Right cardiac atrium (tissue), 5 donors: Measurements from ENCODE around the gene RALGPS1. TPM values are rescaled to one million over a fixed set of nuclear protein-coding genes. Genes with fewer than 3 reads are reported as not detected.

Experiments used
- ATAC-seq, 2 donors: fragments of 200-7000 bp; cut with Tn5 transposase; one replicate each; pipeline versions ENCODE4 v1.8.0 to v1.9.1; 2020; ENCODE audit warnings: moderate library complexity in 2 of 2, mild to moderate bottlenecking in 1 of 2
- DNase-seq, 3 donors: peaks; one replicate each; pipeline ENCODE4 v3.0.0-alpha.2; 2020
- H3K27ac ChIP-seq: one replicate; pipeline ENCODE4 v1.5.1; 2013; ENCODE audit warnings: mild to moderate bottlenecking, low read length, control low read depth, moderate library complexity
- H3K27me3 ChIP-seq: one replicate; pipeline ENCODE4 v1.6.1; 2013; ENCODE audit not compliant: control insufficient read depth, insufficient read depth
- H3K4me1 ChIP-seq: one replicate; pipeline ENCODE4 v1.6.1; 2013; ENCODE audit warnings: low read length; ENCODE audit not compliant: control insufficient read depth, insufficient read depth
- H3K4me3 ChIP-seq: one replicate; pipeline ENCODE4 v1.5.1; 2013; ENCODE audit warnings: low read length, control low read depth
- H3K9me3 ChIP-seq: one replicate; pipeline ENCODE4 v1.6.1; 2013; ENCODE audit warnings: low read length; ENCODE audit not compliant: control insufficient read depth
- WGBS: extraction: QIAGEN DNeasy Blood & Tissue Kit; methylation state at CpG from one replicate; pipeline ENCODE4 v1.1.7; 2013; 5-methylcytosine and 5-hydroxymethylcytosine counted together
- intact Hi-C, 4 donors: fragments of 100-400 bp; cut with DNase I; formaldehyde crosslinking; loops; one replicate each; pipeline versions ENCODE4 v1.11.0 to v1.14.0; 2022 to 2023
- polyA plus RNA-seq: library from polyadenylated mRNA; stranded (reverse); fragments of 200-250 nt; gene quantifications from one replicate; pipeline ENCODE4 v1.2.3, GENCODE V29; 2013
- total RNA-seq, 4 donors: library from RNA; stranded (reverse); fragmentation: NEBNext Ultra II Directional; extraction: Animal tissue kit (Norgen Biotek cat#: 25700); gene quantifications; one replicate each; pipeline ENCODE4 v1.2.1, GENCODE V29; 2021
- donor health status: healthy with polysubstance abuse.
- donor health status: DM: no; HTN: yes; CAD: no.
- donor health status: DM: no; HTN: no; CAD: no.
- donor health status: DM: no; HTN: yes; CAD: no; lungs with severe emphysema.
- donor health status: DM: yes; HTN: yes; CAD: no.

Gene RALGPS1
- total and polyA plus RNA-seq, 5 donors: 10.8 to 19.5 (median 16.3) TPM

- intact Hi-C loops: no loop called here
- WGBS: 70% methylated on average over 4 of the region's 4 CpGs
- H3K27ac ChIP-seq: no peak overlapping the region
- DNase-seq (no peak), ATAC-seq (peak; percentile 58 to 68)
- H3K4me3 ChIP-seq: no peak overlapping the region
- no peaks in the 10 kb centered on the region for H3K27me3 ChIP-seq
- peaks cover 9% of the 10 kb centered on the region for H3K4me1 ChIP-seq
- no peaks in the 10 kb centered on the region for H3K9me3 ChIP-seq
These were observed 160.3 kb downstream of the RALGPS1 start for GRCh38 chr9:127074561-127075548.

DNA sequence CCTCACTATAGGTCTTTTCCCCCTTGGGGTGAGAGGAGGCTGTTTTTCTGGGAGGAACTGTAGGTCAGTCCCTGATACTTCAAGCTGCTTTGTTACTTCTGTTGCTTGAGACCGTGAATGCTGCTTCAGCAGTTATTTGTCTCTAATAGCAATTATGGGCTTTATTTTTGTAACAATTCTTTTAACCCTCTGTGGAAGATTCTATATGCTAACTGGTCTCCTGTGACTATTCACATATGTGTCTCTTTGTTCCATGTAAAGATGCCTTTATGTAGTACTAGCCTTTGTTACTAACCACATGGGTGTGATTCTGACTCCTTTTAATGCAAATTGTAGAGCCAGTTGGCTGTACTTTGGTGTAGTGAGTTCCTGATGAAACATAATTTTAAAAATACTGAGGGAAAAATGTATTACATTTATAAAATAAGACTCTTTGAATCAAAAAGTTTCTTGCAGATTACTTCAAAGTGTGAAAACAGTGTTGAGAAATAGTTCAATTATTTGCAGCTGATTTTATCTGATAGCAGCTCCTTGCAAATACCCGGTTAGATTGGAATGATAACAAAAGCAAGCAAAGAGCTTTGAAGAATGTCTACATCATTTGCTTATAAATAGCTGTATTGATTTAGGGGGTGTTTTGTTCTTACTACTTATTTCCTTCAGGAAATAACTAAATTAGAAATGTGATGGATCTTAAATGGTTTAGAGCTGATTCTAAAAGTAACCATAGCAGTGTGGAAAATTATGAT is 161.2 kb downstream of the RALGPS1 start:
- Histone ChIP-seq H3K4me3 (no peak overlapping the region), H3K27ac (no peak overlapping the region), H3K4me1 (peaks cover 9% of the 10 kb centered on the region), H3K27me3 (no peaks in the 10 kb centered on the region), H3K9me3 (no peaks in the 10 kb centered on the region)
- no peak for DNase-seq
- 50% methylated on average over 2 of the region's 2 CpGs for WGBS
- no peak for ATAC-seq
- intact Hi-C loops: no loop called here

DNA sequence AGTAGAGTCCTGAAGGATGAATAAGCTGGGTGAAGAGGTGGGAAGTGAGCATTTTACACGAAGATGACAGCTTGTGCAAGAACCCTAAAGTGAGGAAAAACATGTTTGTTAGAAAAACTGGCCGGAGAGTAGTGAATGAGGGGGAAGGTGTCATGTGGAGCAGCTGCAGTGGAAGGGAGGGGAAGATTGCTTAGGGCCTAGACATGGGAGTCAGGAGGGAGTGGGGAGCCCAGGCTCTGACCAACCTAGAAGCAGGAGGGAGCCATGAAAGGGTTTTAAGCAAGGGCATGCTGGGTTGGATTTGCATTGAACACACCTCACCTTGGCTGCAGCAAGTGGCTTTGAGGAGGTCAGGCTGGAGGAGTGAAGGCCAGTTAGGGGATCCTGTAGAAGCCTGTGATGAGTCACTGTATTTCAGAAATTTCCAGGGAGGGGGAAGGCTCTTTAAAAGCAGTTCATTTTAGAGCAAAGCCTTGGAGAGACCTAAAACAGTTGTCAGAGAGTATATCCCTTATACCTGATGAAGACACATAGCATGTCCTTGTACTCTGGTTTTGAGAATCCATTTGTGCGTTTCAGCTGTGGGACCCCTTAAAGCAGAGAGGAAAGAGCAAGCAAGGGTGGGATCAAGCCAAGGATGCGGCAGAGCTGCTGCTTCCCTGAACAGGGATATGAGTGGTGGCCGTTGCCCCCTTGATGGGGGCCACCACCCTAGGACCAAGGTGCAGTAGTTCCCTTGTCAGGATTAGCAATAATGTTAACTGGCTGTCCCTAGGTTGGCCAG is 162.5 kb downstream of the RALGPS1 start:
- no peak overlapping the region for H3K27ac ChIP-seq
- no peak for ATAC-seq
- H3K4me1 ChIP-seq: peaks cover 16% of the 10 kb centered on the region
- WGBS: 84% methylated on average over 5 of the region's 5 CpGs
- no peaks in the 10 kb centered on the region for H3K9me3 ChIP-seq
- peak in 1 of 3 donors; percentile 11 for DNase-seq
- intact Hi-C loops: no loop called here
- no peak overlapping the region for H3K4me3 ChIP-seq
- no peaks in the 10 kb centered on the region for H3K27me3 ChIP-seq

DNA sequence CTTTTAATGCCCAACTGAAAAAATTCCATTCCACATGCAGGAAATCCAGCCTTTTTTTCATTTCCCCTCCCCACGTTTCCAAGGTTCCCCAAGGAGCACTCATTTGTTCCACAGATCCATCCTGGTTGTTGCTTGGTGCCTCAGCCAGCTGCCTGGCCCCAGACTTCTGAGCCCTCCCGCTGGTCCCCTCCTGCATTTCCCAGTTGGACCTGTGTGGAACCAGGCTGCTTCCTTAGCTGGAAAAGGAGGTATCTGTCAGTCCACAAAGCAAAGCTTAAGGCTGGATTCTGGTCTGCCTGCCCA is 163.0 kb downstream of the RALGPS1 start:
- Histone ChIP-seq H3K27me3 (no peaks in the 10 kb centered on the region), H3K4me1 (peaks cover 16% of the 10 kb centered on the region), H3K27ac (no peak overlapping the region), H3K9me3 (no peaks in the 10 kb centered on the region), H3K4me3 (no peak overlapping the region)
- ATAC-seq: peak in 1 of 2 donors; percentile 55
- DNase-seq: peak in 1 of 3 donors; percentile 11
- 70% methylated on average over 2 of the region's 2 CpGs for WGBS
- intact Hi-C loops: no loop called here

- peak in 1 of 2 donors; percentile 49 for ATAC-seq
- DNase-seq: no peak
- intact Hi-C loops: no loop called here
- no peaks in the 10 kb centered on the region for H3K27me3 ChIP-seq
- 81% methylated on average over 6 of the region's 6 CpGs for WGBS
- H3K27ac ChIP-seq: no peak overlapping the region
- no peak overlapping the region for H3K4me3 ChIP-seq
- H3K9me3 ChIP-seq: no peaks in the 10 kb centered on the region
- peaks cover 22% of the 10 kb centered on the region for H3K4me1 ChIP-seq
These were observed 163.8 kb downstream of the RALGPS1 start for GRCh38 chr9:127078336-127078735.

DNA sequence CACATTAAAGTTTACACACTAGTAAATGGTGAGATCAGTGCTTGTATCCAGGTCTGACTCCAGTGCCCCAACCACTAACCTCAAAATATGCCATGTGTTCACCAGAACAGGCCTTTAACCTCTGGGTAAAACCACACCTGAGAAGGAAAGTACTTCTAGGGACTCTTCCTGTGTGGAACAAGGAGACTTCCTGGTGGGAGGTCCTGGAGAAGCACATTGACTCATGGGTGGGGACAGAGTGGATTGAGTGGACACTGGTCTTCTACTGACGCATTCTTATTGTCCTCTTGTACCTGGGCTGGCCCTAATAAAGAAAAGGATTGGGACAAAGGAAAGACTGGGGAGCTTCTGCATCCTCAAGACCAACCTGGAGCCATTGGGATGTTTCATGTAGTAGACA is 164.4 kb downstream of the RALGPS1 start:
- intact Hi-C loops: no loop called here
- no peaks in the 10 kb centered on the region for H3K9me3 ChIP-seq
- no peak for ATAC-seq
- DNase-seq: no peak
- no peak overlapping the region for H3K4me3 ChIP-seq
- 91% methylated on average over 1 of the region's 1 CpG for WGBS
- no peaks in the 10 kb centered on the region for H3K27me3 ChIP-seq
- H3K27ac ChIP-seq: no peak overlapping the region
- peaks cover 23% of the 10 kb centered on the region for H3K4me1 ChIP-seq

GRCh38 chr9:127079446-127080140 is 165.0 kb downstream of the RALGPS1 start:
- Histone ChIP-seq H3K27ac (no peak overlapping the region), H3K4me3 (no peak overlapping the region), H3K4me1 (peaks cover 22% of the 10 kb centered on the region), H3K27me3 (no peaks in the 10 kb centered on the region), H3K9me3 (no peaks in the 10 kb centered on the region)
- ATAC-seq (no peak), DNase-seq (no peak)
- intact Hi-C loops: no loop called here
- 89% methylated on average over 8 of the region's 8 CpGs for WGBS

DNA sequence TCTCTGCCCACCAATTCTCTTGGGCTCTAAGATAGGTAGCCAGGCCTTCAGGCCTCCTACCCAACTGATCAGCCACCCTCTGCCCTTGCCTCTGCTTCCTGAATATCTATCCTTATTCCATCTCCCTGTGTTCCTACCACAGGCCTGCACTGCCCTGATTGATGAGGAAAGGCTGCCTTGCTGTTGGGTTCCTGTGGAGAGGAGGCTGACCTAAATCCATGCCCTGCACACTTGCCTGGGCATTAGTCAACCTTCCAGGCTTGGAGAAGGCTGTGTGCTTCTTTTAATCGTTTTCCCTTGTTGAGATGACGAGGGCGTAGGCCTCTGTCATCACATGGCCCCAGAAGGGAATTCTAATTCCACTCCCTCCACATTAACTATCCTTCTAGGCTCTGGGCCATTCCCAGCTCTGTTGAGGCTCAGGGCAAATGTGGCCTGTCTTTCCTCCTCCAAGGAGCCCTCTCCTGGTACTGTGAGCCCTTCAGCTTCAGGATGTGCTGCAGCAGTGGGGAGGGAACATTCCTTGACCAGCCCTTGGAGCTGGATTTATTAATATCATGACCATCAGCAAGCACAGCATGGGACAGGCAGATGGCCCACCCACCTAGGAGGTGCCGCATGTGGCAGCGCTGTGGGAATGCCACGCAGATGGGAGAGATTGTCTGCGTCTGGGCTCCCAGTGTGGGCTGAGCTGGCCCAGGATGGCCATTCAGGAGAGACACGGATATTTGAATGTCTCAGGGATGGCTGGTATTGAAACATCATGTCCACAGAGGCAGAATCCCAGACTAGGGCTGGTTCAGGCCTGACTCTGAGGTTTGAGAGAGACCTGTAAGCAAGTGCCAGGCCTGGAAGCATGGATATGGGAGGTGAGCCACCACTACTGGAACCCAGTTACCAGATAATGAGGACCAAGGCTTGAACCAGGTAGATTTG is 166.9 kb downstream of the RALGPS1 start:
- DNase-seq: no peak
- 84% methylated on average over 8 of the region's 8 CpGs for WGBS
- Histone ChIP-seq H3K27me3 (no peaks in the 10 kb centered on the region), H3K4me3 (no peak overlapping the region), H3K9me3 (no peaks in the 10 kb centered on the region), H3K27ac (no peak overlapping the region), H3K4me1 (peaks cover 16% of the 10 kb centered on the region)
- intact Hi-C loops: no loop called here
- ATAC-seq: peak; percentile 23 to 40

DNA sequence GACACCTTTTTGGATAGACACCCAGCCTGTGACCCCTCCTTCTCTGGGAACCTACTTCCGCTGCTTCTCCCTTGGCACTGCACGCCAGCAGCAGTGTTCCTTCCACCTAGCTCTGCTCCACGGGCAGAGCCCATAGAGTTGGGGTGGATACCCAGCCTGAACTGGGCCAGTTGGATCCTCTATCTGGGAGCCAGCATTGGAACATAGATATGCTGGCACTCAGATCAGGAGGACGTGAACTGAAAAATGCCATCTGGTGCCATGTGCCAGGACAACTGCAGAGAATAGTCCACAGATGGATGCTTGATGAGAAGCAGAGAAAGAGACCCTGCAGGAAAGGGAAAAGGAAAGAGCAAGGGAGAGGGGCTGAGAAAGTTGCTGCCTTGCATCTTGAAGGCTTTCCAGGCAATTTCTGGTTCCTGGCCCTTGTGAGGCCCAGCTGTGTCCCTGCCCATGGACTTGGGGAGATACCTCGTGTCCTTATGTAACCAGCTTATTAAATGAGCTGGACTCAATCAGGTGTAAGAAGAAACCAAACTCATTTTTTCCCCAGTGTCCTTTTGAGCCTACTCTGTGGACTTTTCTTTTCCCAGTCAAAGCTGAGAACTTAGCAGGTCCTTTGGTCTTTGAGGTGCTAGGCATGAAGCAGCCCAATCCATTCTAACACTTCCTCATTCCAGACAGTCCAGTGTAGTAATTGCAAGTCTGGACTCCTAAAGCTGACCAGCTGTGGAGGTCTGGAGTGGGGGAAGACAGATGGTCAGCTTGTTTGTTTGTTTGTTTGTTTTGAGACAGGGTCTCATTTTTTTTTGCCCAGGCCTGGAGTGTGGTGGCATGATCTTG is 168.8 kb downstream of the RALGPS1 start:
- no peaks in the 10 kb centered on the region for H3K27me3 ChIP-seq
- 68% methylated on average over 5 of the region's 5 CpGs for WGBS
- H3K9me3 ChIP-seq: no peaks in the 10 kb centered on the region
- H3K4me3 ChIP-seq: no peak overlapping the region
- H3K27ac ChIP-seq: no peak overlapping the region
- intact Hi-C loops: no loop called here
- H3K4me1 ChIP-seq: peaks cover 16% of the 10 kb centered on the region
- ATAC-seq: peak in 1 of 2 donors; percentile 8
- DNase-seq: no peak
